HCT116 (cell line): ENCODE data around the gene ZYG11A. TPM values are rescaled to one million over a fixed set of nuclear protein-coding genes. Genes with fewer than 3 reads are reported as not detected.

ENCODE experiments used
- ATAC-seq: fragments of 200-7000 bp; cut with Tn5 transposase; 2 replicates; pipeline ENCODE4 v1.9.1; 2020; ENCODE audit warnings: mild to moderate bottlenecking, moderate library complexity
- BruUV-seq: library from RNA; stranded (reverse); fragments of 400-500 nt; replicated peaks from 2 replicates; lab custom pipeline; 2021; lab: Mats Ljungman, UMichigan
- CTCF ChIA-PET: fragments of 300-600 bp; sonication (Branson Sonifier 250); formaldehyde crosslinking; loops from one replicate; lab custom pipeline; 2021; ENCODE audit warnings: antibody characterized with exemption; lab: Charles Lee
- POLR2A ChIA-PET: fragments of 300-600, 350-600 bp; sonication (Branson Sonifier 250); formaldehyde crosslinking; loops from one replicate; lab custom pipeline; 2021; ENCODE audit warnings: antibody characterized with exemption; lab: Charles Lee
- RAD21 ChIA-PET, 2 experiments: fragments of 300-600 bp; sonication (Branson Sonifier 250); formaldehyde crosslinking; loops; one replicate each; lab custom pipeline; 2023; ENCODE audit warnings: low total read pairs in 2 of 2; ENCODE audit not compliant: uncharacterized antibody in 2 of 2, unreplicated experiment in 2 of 2, low non-redundant PET in 1 of 2; lab: Charles Lee
- DNase-seq: peaks from one replicate; pipeline ENCODE4 v3.0.0-alpha.2; 2010; ENCODE audit warnings: low read depth, low spot score
- H2AFZ ChIP-seq: fragments of 200-600 bp; shearing (Covaris generic), sonication (generic); 2 replicates; pipeline ENCODE4 v1.6.1; 2017; ENCODE audit warnings: low read depth, mixed run types, mixed read lengths, antibody characterized with exemption, low read length; ENCODE audit not compliant: poor library complexity, severe bottlenecking
- H3K27ac ChIP-seq: 2 replicates; pipeline ENCODE4 v1.5.1; 2012; ENCODE audit warnings: low read depth, low read length
- H3K27me3 ChIP-seq: fragments of 200-600 bp; sonication (generic); 2 replicates; pipeline ENCODE4 v1.6.1; 2016; ENCODE audit warnings: mixed run types, low read length, mixed read lengths; ENCODE audit not compliant: insufficient read depth
- H3K36me3 ChIP-seq, 2 experiments: fragments of 200-500 bp in 1 of 2; fragments of 200-600 bp in 1 of 2; sonication (Bioruptor generic) in 1 of 2; sonication (generic) in 1 of 2; 2 replicates each; pipeline versions ENCODE4 v1.5.1 to v1.6.1; 2014 to 2016; ENCODE audit warnings: low read length in 2 of 2, inconsistent platforms in 1 of 2, mixed read lengths in 1 of 2, mixed run types in 1 of 2; ENCODE audit not compliant: insufficient read depth in 2 of 2, control insufficient read depth in 1 of 2
- H3K4me1 ChIP-seq, 2 experiments: fragments of 200-600 bp in 1 of 2; sonication (generic) in 1 of 2; 2 replicates each; pipeline versions ENCODE4 v1.5.1 to v1.6.1; 2012 to 2017; ENCODE audit warnings: low read length in 2 of 2, inconsistent platforms in 1 of 2, mild to moderate bottlenecking in 1 of 2, mixed read lengths in 1 of 2, mixed run types in 1 of 2, moderate library complexity in 1 of 2; ENCODE audit not compliant: insufficient read depth in 2 of 2, control insufficient read depth in 1 of 2
- H3K4me2 ChIP-seq: fragments of 200-600 bp; sonication (generic); 2 replicates; pipeline ENCODE4 v1.6.1; 2017; ENCODE audit warnings: mixed run types, low read length, mixed read lengths
- H3K4me3 ChIP-seq, 2 experiments: fragments of 200-600 bp in 1 of 2; sonication (generic) in 1 of 2; replicated peaks in 1 of 2; 2 replicates each; pipeline ENCODE4 v1.5.1; 2011 to 2016; ENCODE audit warnings: low read length in 2 of 2, control low read depth in 1 of 2, low read depth in 1 of 2, mild to moderate bottlenecking in 1 of 2, mixed read lengths in 1 of 2, mixed run types in 1 of 2
- H3K79me2 ChIP-seq: fragments of 200-600 bp; sonication (generic); 2 replicates; pipeline ENCODE4 v1.6.1; 2017; ENCODE audit warnings: mild to moderate bottlenecking, mixed run types, low read length, moderate library complexity, mixed read lengths; ENCODE audit not compliant: insufficient read depth
- H3K9ac ChIP-seq: fragments of 200-600 bp; sonication (generic); 2 replicates; pipeline ENCODE4 v1.6.1; 2016; ENCODE audit warnings: low read length, mixed read lengths
- H3K9me2 ChIP-seq: fragments of 200-600 bp; sonication (generic), shearing (Covaris generic); 2 replicates; pipeline ENCODE4 v1.6.1; 2017; ENCODE audit warnings: mixed run types, mild to moderate bottlenecking, moderate library complexity; ENCODE audit not compliant: insufficient read depth
- H3K9me3 ChIP-seq, 2 experiments: fragments of 200-500 bp in 1 of 2; fragments of 200-600 bp in 1 of 2; sonication (Bioruptor generic) in 1 of 2; sonication (generic) in 1 of 2; 2 replicates each; pipeline ENCODE4 v1.6.1; 2014 to 2017; ENCODE audit warnings: low read length in 2 of 2, mixed read lengths in 2 of 2, inconsistent platforms in 1 of 2, low read depth in 1 of 2, mild to moderate bottlenecking in 1 of 2, mixed run types in 1 of 2, moderate library complexity in 1 of 2; ENCODE audit not compliant: control insufficient read depth in 1 of 2, insufficient read depth in 1 of 2
- H4K20me1 ChIP-seq: fragments of 200-600 bp; sonication (generic), shearing (Covaris generic); 2 replicates; pipeline ENCODE4 v1.6.1; 2017; ENCODE audit warnings: mixed run types, mild to moderate bottlenecking, moderate library complexity; ENCODE audit not compliant: insufficient read depth
- CBX3 ChIP-seq: IDR thresholded peaks from 2 replicates; pipeline ENCODE4 v1.6.1; 2012; ENCODE audit warnings: low read depth
- ELF1 ChIP-seq: IDR thresholded peaks from 2 replicates; pipeline ENCODE4 v1.6.1; 2012; ENCODE audit warnings: low read depth, borderline replicate concordance
- EZH2 ChIP-seq: fragments of 200-600 bp; sonication (generic); IDR thresholded peaks from 2 replicates; pipeline ENCODE4 v1.6.1; 2017; ENCODE audit warnings: antibody characterized with exemption, mixed run types
- EZH2phosphoT487 ChIP-seq: fragments of 200-600 bp; IDR thresholded peaks from 2 replicates; pipeline ENCODE4 v1.6.1; 2018; ENCODE audit warnings: antibody characterized with exemption, borderline replicate concordance
- FOSL1 ChIP-seq: IDR thresholded peaks from 2 replicates; pipeline ENCODE4 v1.6.1; 2012; ENCODE audit warnings: low read depth
- POLR2A ChIP-seq: IDR thresholded peaks from 2 replicates; pipeline ENCODE4 v1.7.0; 2011; ENCODE audit warnings: borderline replicate concordance; ENCODE audit not compliant: insufficient read depth, insufficient read length; ENCODE audit errors: extremely low read depth
- POLR2AphosphoS5 ChIP-seq: IDR thresholded peaks from 2 replicates; pipeline ENCODE4 v1.6.1; 2011; ENCODE audit warnings: mild to moderate bottlenecking, low read depth, low read length, moderate library complexity
- RAD21 ChIP-seq: IDR thresholded peaks from 2 replicates; pipeline ENCODE4 v1.6.1; 2012; ENCODE audit warnings: low read depth, mild to moderate bottlenecking
- REST ChIP-seq: IDR thresholded peaks from 2 replicates; pipeline ENCODE4 v1.6.1; 2012; ENCODE audit warnings: low read depth
- SIN3A ChIP-seq: IDR thresholded peaks from 2 replicates; pipeline ENCODE4 v1.6.1; 2012; ENCODE audit warnings: low read depth
- SP1 ChIP-seq: IDR thresholded peaks from 2 replicates; pipeline ENCODE4 v1.6.1; 2012; ENCODE audit warnings: low read depth
- ZNF274 ChIP-seq: fragments of 200-500 bp; sonication (Bioruptor generic); IDR thresholded peaks from 2 replicates; pipeline ENCODE4 v1.6.1; 2014; ENCODE audit warnings: mild to moderate bottlenecking, low read depth, low read length, inconsistent platforms
- intact Hi-C: fragments of 100-400 bp; cut with micrococcal nuclease; formaldehyde crosslinking; loops from 2 replicates; pipeline ENCODE4 v1.10.0; 2022
- total RNA-seq: library from RNA; stranded (reverse); gene quantifications from one replicate; pipeline ENCODE4 v1.2.1, GENCODE V29; 2021; ENCODE audit not compliant: unreplicated experiment
- TF ChIP-seq, protein P1 (sequence below): IDR thresholded peaks from 2 replicates; pipeline ENCODE4 v1.6.1; 2011; ENCODE audit warnings: mild to moderate bottlenecking, low read length, moderate library complexity; ENCODE audit not compliant: insufficient replicate concordance; ENCODE audit errors: extremely low read depth

ZYG11A gene
- total RNA-seq, 1 experiment from 2014 or later: 0.05 TPM

DNA sequence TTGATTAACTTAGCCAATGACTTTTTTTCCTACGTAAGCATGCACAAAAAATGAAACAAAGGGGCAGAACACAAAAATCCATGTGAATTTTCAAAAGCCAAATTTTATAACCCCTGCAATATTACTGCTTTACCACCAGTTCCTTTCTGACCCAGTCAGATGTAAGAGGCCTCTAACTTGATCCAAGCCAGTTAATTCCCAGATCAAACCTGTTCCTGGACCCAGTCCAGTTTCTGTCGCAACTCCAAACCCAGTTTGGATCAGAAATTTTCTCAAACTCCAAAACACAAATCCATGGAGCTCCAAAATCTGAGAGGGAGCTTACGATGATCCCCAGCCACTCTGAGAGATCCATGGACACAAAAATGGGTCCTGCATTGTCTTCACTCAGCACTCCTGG, 7.8 kb upstream of the ZYG11A start:
- Histone ChIP-seq H3K9me2 (no peaks in the 10 kb centered on the region), H3K4me3 (no peak overlapping the region), H3K9ac (no peak overlapping the region), H3K27ac (no peak overlapping the region), H2AFZ (no peak overlapping the region), H3K27me3 (no peaks in the 10 kb centered on the region), H3K79me2 (no peaks in the 10 kb centered on the region), H3K4me1 (peaks cover 0 to 16% of the 10 kb centered on the region in 2 experiments; a peak in 2 of 4 replicates), H3K9me3 (no peaks in the 10 kb centered on the region), H4K20me1 (no peaks in the 10 kb centered on the region), H3K4me2 (no peak overlapping the region), H3K36me3 (no peaks in the 10 kb centered on the region)
- intact Hi-C loops: no loop called here
- ATAC-seq (no peak), DNase-seq (no peak)
- TF ChIP-seq SP1: no peak
- TF ChIP-seq ELF1: no peak
- TF ChIP-seq POLR2A: no peak
- no peak for TF ChIP-seq SIN3A
- no peak for TF ChIP-seq EZH2
- TF ChIP-seq CBX3: no peak
- POLR2A ChIA-PET: no interaction called here
- CTCF ChIA-PET: no interaction called here
- RAD21 ChIA-PET: no interaction called here
- BruUV-seq: no TSS peak

DNA sequence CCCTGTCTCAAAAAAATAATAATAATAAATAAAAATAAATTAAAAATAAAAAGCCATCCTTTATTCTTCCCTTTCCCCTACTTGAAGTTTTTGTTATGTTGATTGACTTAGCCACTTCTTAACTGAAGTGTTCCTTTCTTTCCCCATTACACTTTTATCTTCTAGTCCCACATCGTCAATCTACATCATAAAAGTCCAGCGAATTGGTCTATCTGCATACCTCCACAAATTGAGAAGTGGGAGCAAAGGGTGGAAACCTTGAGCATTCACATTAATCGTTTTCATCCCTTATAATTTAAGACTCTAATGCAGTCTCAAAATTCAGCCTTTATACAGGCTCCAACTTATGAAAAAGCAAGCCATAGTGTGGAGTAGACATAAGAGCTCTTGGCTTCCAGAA, 6.5 kb upstream of the ZYG11A start:
- H3K4me1 ChIP-seq: peaks cover 0 to 16% of the 10 kb centered on the region in 2 experiments; a peak in 2 of 4 replicates
- no peak overlapping the region for H3K27ac ChIP-seq
- no peak overlapping the region for H2AFZ ChIP-seq
- no peak overlapping the region for H3K4me3 ChIP-seq
- H3K36me3 ChIP-seq: no peaks in the 10 kb centered on the region
- intact Hi-C loops: no loop called here
- no peaks in the 10 kb centered on the region for H3K27me3 ChIP-seq
- TF ChIP-seq POLR2AphosphoS5 (no peak), FOSL1 (no peak), REST (no peak), CBX3 (no peak), ZNF274 (no peak), EZH2phosphoT487 (no peak), RAD21 (no peak), ELF1 (no peak)
- TF ChIP-seq, protein P1, sequence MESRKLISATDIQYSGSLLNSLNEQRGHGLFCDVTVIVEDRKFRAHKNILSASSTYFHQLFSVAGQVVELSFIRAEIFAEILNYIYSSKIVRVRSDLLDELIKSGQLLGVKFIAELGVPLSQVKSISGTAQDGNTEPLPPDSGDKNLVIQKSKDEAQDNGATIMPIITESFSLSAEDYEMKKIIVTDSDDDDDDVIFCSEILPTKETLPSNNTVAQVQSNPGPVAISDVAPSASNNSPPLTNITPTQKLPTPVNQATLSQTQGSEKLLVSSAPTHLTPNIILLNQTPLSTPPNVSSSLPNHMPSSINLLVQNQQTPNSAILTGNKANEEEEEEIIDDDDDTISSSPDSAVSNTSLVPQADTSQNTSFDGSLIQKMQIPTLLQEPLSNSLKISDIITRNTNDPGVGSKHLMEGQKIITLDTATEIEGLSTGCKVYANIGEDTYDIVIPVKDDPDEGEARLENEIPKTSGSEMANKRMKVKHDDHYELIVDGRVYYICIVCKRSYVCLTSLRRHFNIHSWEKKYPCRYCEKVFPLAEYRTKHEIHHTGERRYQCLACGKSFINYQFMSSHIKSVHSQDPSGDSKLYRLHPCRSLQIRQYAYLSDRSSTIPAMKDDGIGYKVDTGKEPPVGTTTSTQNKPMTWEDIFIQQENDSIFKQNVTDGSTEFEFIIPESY: no peak
- TF ChIP-seq, all 23 proteins: peak for 0
- Histone ChIP-seq H3K79me2 (no peaks in the 10 kb centered on the region), H3K9me3 (no peaks in the 10 kb centered on the region), H3K9ac (no peak overlapping the region), H4K20me1 (no peaks in the 10 kb centered on the region), H3K9me2 (no peaks in the 10 kb centered on the region), H3K4me2 (no peak overlapping the region)
- ChIA-PET RAD21 (no interaction called here), POLR2A (no interaction called here), CTCF (no interaction called here)
- ATAC-seq (no peak), DNase-seq (no peak)
- no TSS peak for BruUV-seq
